IMR-90 (cell line): ENCODE data around the gene HMOX1. TPM values are rescaled to one million over a fixed set of nuclear protein-coding genes. Genes with fewer than 3 reads are reported as not detected.

ENCODE experiments used
- ATAC-seq: fragments of 200-7000 bp; cut with Tn5 transposase; 2 replicates; pipeline ENCODE4 v1.9.1; 2020; ENCODE audit warnings: low read depth, mild to moderate bottlenecking, moderate library complexity
- BruUV-seq: library from RNA; stranded (reverse); fragments of 400-500 nt; replicated peaks from 2 replicates; lab custom pipeline; 2021; lab: Mats Ljungman, UMichigan
- CTCF ChIA-PET: fragments of 300-600 bp; formaldehyde crosslinking; extraction: SDS; loops from one replicate; lab custom pipeline; 2021; ENCODE audit warnings: antibody characterized with exemption; lab: Yijun Ruan, JAX
- POLR2A ChIA-PET: fragments of 300-600 bp; sonication (Branson Sonifier 250); formaldehyde crosslinking; loops from one replicate; lab custom pipeline; 2022; ENCODE audit warnings: antibody characterized with exemption; ENCODE audit not compliant: unreplicated experiment; lab: Charles Lee
- DNase-seq: peaks from one replicate; pipeline ENCODE4 v3.0.0; 2013
- H2AFZ ChIP-seq: replicated peaks from 2 replicates; pipeline ENCODE3; 2013; ENCODE audit warnings: low read length, mild to moderate bottlenecking; ENCODE audit not compliant: poor library complexity
- H2AK5ac ChIP-seq: 2 replicates; pipeline ENCODE4 v1.6.1; 2013; ENCODE audit warnings: low read depth, low read length, inconsistent platforms
- H2AK9ac ChIP-seq: replicated peaks from 2 replicates; pipeline ENCODE3; 2013; ENCODE audit warnings: mild to moderate bottlenecking, low read depth, low read length, moderate library complexity; ENCODE audit not compliant: poor library complexity
- H2BK120ac ChIP-seq: 2 replicates; pipeline ENCODE4 v1.6.1; 2013; ENCODE audit warnings: low read depth, low read length, inconsistent platforms
- H2BK15ac ChIP-seq: 3 replicates; pipeline ENCODE4 v1.6.1; 2013; ENCODE audit warnings: low read depth, low read length, inconsistent platforms
- H2BK20ac ChIP-seq: 2 replicates; pipeline ENCODE4 v1.6.1; 2013; ENCODE audit warnings: low read depth, mild to moderate bottlenecking, inconsistent platforms, low read length, moderate library complexity
- H2BK5ac ChIP-seq: 2 replicates; pipeline ENCODE4 v1.6.1; 2013; ENCODE audit warnings: mild to moderate bottlenecking, low read depth, low read length, inconsistent platforms; ENCODE audit not compliant: poor library complexity, severe bottlenecking
- H3K14ac ChIP-seq: replicated peaks from 2 replicates; pipeline ENCODE4 v1.6.1; 2013; ENCODE audit warnings: low read depth, low read length, inconsistent platforms
- H3K18ac ChIP-seq: 2 replicates; pipeline ENCODE4 v1.6.1; 2013; ENCODE audit warnings: low read depth, low read length, control low read depth
- H3K23ac ChIP-seq: 2 replicates; pipeline ENCODE4 v1.6.1; 2013; ENCODE audit warnings: low read depth, low read length, inconsistent platforms
- H3K27ac ChIP-seq: 2 replicates; pipeline ENCODE4 v1.5.1; 2013; ENCODE audit warnings: mild to moderate bottlenecking, control low read depth, low read length; ENCODE audit not compliant: insufficient read depth
- H3K27me3 ChIP-seq: 2 replicates; pipeline ENCODE4 v1.6.1; 2013; ENCODE audit warnings: low read length; ENCODE audit not compliant: control insufficient read depth, insufficient read depth
- H3K36me3 ChIP-seq: 2 replicates; pipeline ENCODE4 v1.6.1; 2013; ENCODE audit warnings: low read length, mixed read lengths; ENCODE audit not compliant: control insufficient read depth, insufficient read depth
- H3K4ac ChIP-seq: 2 replicates; pipeline ENCODE4 v1.6.1; 2013; ENCODE audit warnings: low read depth, low read length, inconsistent platforms
- H3K4me1 ChIP-seq: 2 replicates; pipeline ENCODE4 v1.6.1; 2013; ENCODE audit warnings: low read length, mixed read lengths; ENCODE audit not compliant: control insufficient read depth, insufficient read depth
- H3K4me2 ChIP-seq: 2 replicates; pipeline ENCODE4 v1.6.1; 2013; ENCODE audit warnings: low read depth, mild to moderate bottlenecking, control low read depth, low read length, moderate library complexity
- H3K4me3 ChIP-seq: 2 replicates; pipeline ENCODE4 v1.5.1; 2013; ENCODE audit warnings: low read depth, mild to moderate bottlenecking, control low read depth, low read length, moderate library complexity; ENCODE audit not compliant: insufficient read depth
- H3K56ac ChIP-seq: 2 replicates; pipeline ENCODE4 v1.6.1; 2013; ENCODE audit warnings: low read length, inconsistent platforms; ENCODE audit not compliant: insufficient read depth; ENCODE audit errors: extremely low read depth
- H3K79me1 ChIP-seq, 2 experiments: 2 replicates each; pipeline ENCODE4 v1.6.1; 2013; ENCODE audit warnings: low read length in 2 of 2, inconsistent platforms in 1 of 2, low read depth in 1 of 2
- H3K9ac ChIP-seq: 2 replicates; pipeline ENCODE4 v1.6.1; 2013; ENCODE audit warnings: low read depth, low read length, control low read depth
- H3K9me1 ChIP-seq: 2 replicates; pipeline ENCODE4 v1.6.1; 2013; ENCODE audit warnings: low read length, inconsistent platforms; ENCODE audit not compliant: insufficient read depth
- H3K9me3 ChIP-seq: 2 replicates; pipeline ENCODE4 v1.6.1; 2013; ENCODE audit warnings: low read length; ENCODE audit not compliant: control insufficient read depth, insufficient read depth
- H4K20me1 ChIP-seq: 2 replicates; pipeline ENCODE4 v1.6.1; 2013; ENCODE audit warnings: low read length, inconsistent platforms; ENCODE audit not compliant: insufficient read depth
- H4K5ac ChIP-seq: 2 replicates; pipeline ENCODE4 v1.6.1; 2013; ENCODE audit warnings: mild to moderate bottlenecking, low read depth, low read length, control low read depth
- H4K8ac ChIP-seq, 2 experiments: 2 replicates each; pipeline ENCODE4 v1.6.1; 2013; ENCODE audit warnings: low read depth in 2 of 2, low read length in 2 of 2, control low read depth in 1 of 2, inconsistent platforms in 1 of 2
- H4K91ac ChIP-seq: 2 replicates; pipeline ENCODE4 v1.6.1; 2013; ENCODE audit warnings: low read depth, low read length, inconsistent platforms; ENCODE audit not compliant: insufficient read depth
- BHLHE40 ChIP-seq: fragments of 150-350 bp; IDR thresholded peaks from 2 replicates; pipeline ENCODE4 v1.6.1; 2016; ENCODE audit warnings: mild to moderate bottlenecking, low read depth, low read length
- CEBPB ChIP-seq: IDR thresholded peaks from 2 replicates; pipeline ENCODE4 v1.6.1; 2012; ENCODE audit warnings: low read depth, low read length, improper control_type of control experiment
- CHD1 ChIP-seq: IDR thresholded peaks from 2 replicates; pipeline ENCODE4 v1.6.1; 2012; ENCODE audit warnings: low read depth, low read length, improper control_type of control experiment
- CTCF ChIP-seq: conservative IDR thresholded peaks from 2 replicates; pipeline ENCODE4 v1.5.1; 2012; ENCODE audit warnings: mild to moderate bottlenecking, low read depth, low read length, improper control_type of control experiment
- ELK1 ChIP-seq: fragments of 150-350 bp; IDR thresholded peaks from 2 replicates; pipeline ENCODE4 v1.6.1; 2016; ENCODE audit warnings: low read depth, mild to moderate bottlenecking, low read length, moderate library complexity, borderline replicate concordance
- MAFK ChIP-seq: IDR thresholded peaks from 2 replicates; pipeline ENCODE4 v1.6.1; 2012; ENCODE audit warnings: low read depth, low read length, improper control_type of control experiment
- MXI1 ChIP-seq: IDR thresholded peaks from 2 replicates; pipeline ENCODE4 v1.6.1; 2012; ENCODE audit warnings: low read depth, mild to moderate bottlenecking, low read length, moderate library complexity, borderline replicate concordance
- RAD21 ChIP-seq: IDR thresholded peaks from 2 replicates; pipeline ENCODE4 v1.6.1; 2012; ENCODE audit warnings: low read length, improper control_type of control experiment
- RCOR1 ChIP-seq: IDR thresholded peaks from 2 replicates; pipeline ENCODE4 v1.6.1; 2012; ENCODE audit warnings: mild to moderate bottlenecking, low read length, improper control_type of control experiment; ENCODE audit not compliant: insufficient replicate concordance
- RFX5 ChIP-seq: IDR thresholded peaks from 2 replicates; pipeline ENCODE4 v1.8.0; 2012; ENCODE audit warnings: low read depth, mild to moderate bottlenecking, low read length, moderate library complexity
- SMC3 ChIP-seq: fragments of 150-350 bp; IDR thresholded peaks from 2 replicates; pipeline ENCODE4 v1.6.1; 2016; ENCODE audit warnings: low read depth, mild to moderate bottlenecking, antibody characterized with exemption, low read length, moderate library complexity
- USF2 ChIP-seq: fragments of 150-350 bp; IDR thresholded peaks from 2 replicates; pipeline ENCODE4 v1.6.1; 2017; ENCODE audit warnings: mild to moderate bottlenecking, antibody characterized with exemption, low read length, low read depth
- WGBS, 2 experiments: methylation state at CpG; one replicate each; pipeline versions ENCODE4 v1.1.5 to v1.1.7; 2013; ENCODE audit warnings: missing lambda C conversion rate in 2 of 2; ENCODE audit not compliant: insufficient read length in 1 of 2; ENCODE audit errors: extremely low coverage in 2 of 2; 5-methylcytosine and 5-hydroxymethylcytosine counted together
- dilution Hi-C: fragments of 300-500 bp; cut with HindIII; formaldehyde crosslinking; loops from one replicate; pipeline ENCODE4 v1.14.3; 2018; ENCODE audit warnings: low sequenced_read_pairs; ENCODE audit not compliant: unreplicated experiment
- in situ Hi-C: fragments of 300-500 bp; cut with MboI; formaldehyde crosslinking; loops from 3 replicates; pipeline ENCODE4 v1.14.3; 2019; ENCODE audit warnings: low sequenced_read_pairs, inconsistent platforms, mixed read lengths
- intact Hi-C: fragments of 100-400 bp; cut with micrococcal nuclease; formaldehyde crosslinking; loops from 2 replicates; pipeline ENCODE4 v1.10.0; 2022
- polyA plus RNA-seq, 3 experiments: library from polyadenylated mRNA; depleted of rRNA; stranded (reverse); fragments of >200 nt; gene quantifications; 2 replicates each; pipeline ENCODE4 v1.2.3, GENCODE V29; 2012; ENCODE audit warnings: low replicate concordance in 1 of 3
- total RNA-seq: library from RNA; depleted of rRNA; stranded (reverse); fragments of >200 nt; gene quantifications from 2 replicates; pipeline ENCODE4 v1.2.3, GENCODE V29; 2012

The HMOX1 gene
- total and polyA plus RNA-seq, 2 of the 4 experiments (the other 2 are of a cell fraction): 23.1 to 50.5 TPM

- TF ChIP-seq CTCF: no peak
These were observed 21.4 kb upstream of the HMOX1 start (continued) for GRCh38 chr22:35359380-35360065.

- no CpG with 5 or more reads among the region's 6 CpGs for WGBS, 2 experiments
- no peak overlapping the region for H3K14ac ChIP-seq
- no peak overlapping the region for H3K18ac ChIP-seq
- no peak overlapping the region for H2BK15ac ChIP-seq
- ChIA-PET CTCF (no interaction called here), POLR2A (no interaction called here)
- H4K8ac ChIP-seq: no peak overlapping the region
- H3K4me2 ChIP-seq: no peak overlapping the region
- no peak for DNase-seq
- no peak overlapping the region for H2BK20ac ChIP-seq
- 0 out of 2 replicates have a peak, but pooled peaks cover 3% of the 10 kb centered on the region for H3K9me1 ChIP-seq
- H3K27ac ChIP-seq: no peak overlapping the region
- BruUV-seq: no TSS peak
- in situ Hi-C loops: no loop called here
- no peak overlapping the region for H2BK5ac ChIP-seq
- no peak overlapping the region for H4K5ac ChIP-seq
- no peak overlapping the region for H3K4me3 ChIP-seq
- dilution Hi-C loops: no loop called here
- H2AK5ac ChIP-seq: no peak overlapping the region
- H3K27me3 ChIP-seq: no peaks in the 10 kb centered on the region
- no peak overlapping the region for H4K91ac ChIP-seq
- no peak for ATAC-seq
- H4K20me1 ChIP-seq: no peaks in the 10 kb centered on the region
- H3K9me3 ChIP-seq: no peaks in the 10 kb centered on the region
- H3K56ac ChIP-seq: no peak overlapping the region
- H3K4ac ChIP-seq: no peak overlapping the region
- H3K23ac ChIP-seq: no peak overlapping the region
- no peak overlapping the region for H2AK9ac ChIP-seq
- H3K4me1 ChIP-seq: peaks cover 3% of the 10 kb centered on the region; the same call in 1 of the 2 replicates
- H3K36me3 ChIP-seq: no peaks in the 10 kb centered on the region
- no peak overlapping the region for H3K9ac ChIP-seq
- intact Hi-C loops: no loop called here
- no peak overlapping the region for H2AFZ ChIP-seq
- no peaks in the 10 kb centered on the region for H3K79me1 ChIP-seq
- H2BK120ac ChIP-seq: no peak overlapping the region
- TF ChIP-seq BHLHE40: no peak
- no peak for TF ChIP-seq SMC3
- TF ChIP-seq RCOR1: no peak
- TF ChIP-seq RAD21: no peak
- TF ChIP-seq RFX5: no peak
- no peak for TF ChIP-seq MXI1
- TF ChIP-seq ELK1: no peak
- no peak for TF ChIP-seq CHD1
- TF ChIP-seq USF2: no peak
- no peak for TF ChIP-seq CEBPB
- TF ChIP-seq MAFK: no peak
These were observed 19.8 kb upstream of the HMOX1 start for GRCh38 chr22:35361001-35361558.
